A549 (cell line): Measurements from ENCODE around the gene MROH2A. TPM values are rescaled to one million over a fixed set of nuclear protein-coding genes. Genes with fewer than 3 reads are reported as not detected.

ENCODE experiments used
- ATAC-seq, 2 experiments: fragments of 200-7000 bp in 1 of 2; fragments of >200 bp in 1 of 2; cut with Nextera tagmentation in 1 of 2; cut with Tn5 transposase in 1 of 2; 3 replicates each; pipeline versions ENCODE4 v1.8.0 to v1.9.1; 2018 to 2020; ENCODE audit warnings: mild to moderate bottlenecking in 1 of 2, moderate library complexity in 1 of 2
- CTCF ChIA-PET: fragments of 300-600 bp; sonication (Branson Sonifier 250); formaldehyde crosslinking; extraction: SDS; loops from one replicate; lab custom pipeline; 2021; ENCODE audit warnings: antibody characterized with exemption, inconsistent platforms; lab: Yijun Ruan, JAX
- POLR2A ChIA-PET: fragments of 350-600 bp; formaldehyde crosslinking; extraction: SDS; loops from one replicate; lab custom pipeline; 2021; ENCODE audit warnings: antibody characterized with exemption, inconsistent platforms; lab: Yijun Ruan, JAX
- DNase-seq, 2 experiments: peaks; one replicate each; pipeline versions ENCODE4 v3.0.0 to v3.0.0-alpha.2; 2011 to 2016; ENCODE audit warnings: low read depth in 1 of 2, low spot score in 1 of 2
- FAIRE-seq: peaks from 2 replicates; lab custom pipeline; 2011; peaks lifted over from hg19 to GRCh38; lab: Jason Lieb, UNC
- H3K27ac ChIP-seq, 2 experiments: fragments of >200 bp; sonication (Bioruptor Twin); formaldehyde crosslinking; 3 replicates each; pipeline ENCODE4 v1.5.1; 2016 to 2017
- H3K4me1 ChIP-seq: fragments of >200 bp; sonication (Bioruptor Twin); formaldehyde crosslinking; 3 replicates; pipeline ENCODE4 v1.6.1; 2016
- H3K4me2 ChIP-seq: fragments of >200 bp; sonication (Bioruptor Twin); formaldehyde crosslinking; 3 replicates; pipeline ENCODE4 v1.6.1; 2016
- H3K4me3 ChIP-seq: fragments of >200 bp; sonication (Bioruptor Twin); formaldehyde crosslinking; 3 replicates; pipeline ENCODE4 v1.5.1; 2016
- H3K9me3 ChIP-seq: fragments of >200 bp; sonication (Bioruptor Twin); formaldehyde crosslinking; 3 replicates; pipeline ENCODE4 v1.6.1; 2016
- BHLHE40 ChIP-seq: IDR thresholded peaks from 2 replicates; pipeline ENCODE4 v1.6.1; 2012; ENCODE audit warnings: low read depth, low read length, inconsistent platforms
- CEBPB ChIP-seq, 2 experiments: fragments of >200 bp in 1 of 2; sonication (Bioruptor Twin) in 1 of 2; formaldehyde crosslinking in 1 of 2; IDR thresholded peaks; 2 replicates each; pipeline ENCODE4 v1.6.1; 2012 to 2016
- CHD4 ChIP-seq: fragments of 200-600 bp; sonication (generic); IDR thresholded peaks from 2 replicates; pipeline ENCODE4 v1.6.1; 2016; ENCODE audit warnings: antibody characterized with exemption, mild to moderate bottlenecking, borderline replicate concordance
- E2F6 ChIP-seq: IDR thresholded peaks from 2 replicates; pipeline ENCODE4 v1.6.1; 2012; ENCODE audit warnings: low read depth, borderline replicate concordance
- EHF ChIP-seq: fragments of 250-450 bp; sonication (Bioruptor Pico); IDR thresholded peaks from 2 replicates; pipeline ENCODE4 v1.5.0; 2020; ENCODE audit warnings: mild to moderate bottlenecking
- EP300 ChIP-seq, 2 experiments: fragments of >200 bp; sonication (Bioruptor Twin); formaldehyde crosslinking; IDR thresholded peaks; 2 replicates in 1 of 2; 3 replicates in 1 of 2; pipeline ENCODE4 v1.6.1; 2016 to 2017
- ESRRA ChIP-seq: fragments of 150-350 bp; IDR thresholded peaks from 2 replicates; pipeline ENCODE4 v1.6.1; 2014; ENCODE audit warnings: mild to moderate bottlenecking, low read length, borderline replicate concordance
- FOSB ChIP-seq: fragments of 250-450 bp; sonication (Bioruptor Pico); IDR thresholded peaks from 2 replicates; pipeline ENCODE4 v1.5.0; 2020; ENCODE audit warnings: mild to moderate bottlenecking, moderate library complexity
- GATA3 ChIP-seq: IDR thresholded peaks from 2 replicates; pipeline ENCODE4 v1.6.1; 2012; ENCODE audit warnings: borderline replicate concordance
- HEYL ChIP-seq: fragments of 250-450 bp; sonication (Bioruptor Pico); IDR thresholded peaks from 2 replicates; pipeline ENCODE4 v1.8.0; 2021; ENCODE audit warnings: mild to moderate bottlenecking, moderate library complexity
- HOXA7 ChIP-seq: fragments of 250-450 bp; sonication (Bioruptor Pico); IDR thresholded peaks from 2 replicates; pipeline ENCODE4 v1.5.0; 2020; ENCODE audit warnings: mild to moderate bottlenecking, moderate library complexity
- HOXB13 ChIP-seq: fragments of 250-450 bp; sonication (Bioruptor Pico); IDR thresholded peaks from 2 replicates; pipeline ENCODE4 v1.5.0; 2020; ENCODE audit warnings: low read depth, mild to moderate bottlenecking, moderate library complexity
- HOXB5 ChIP-seq: fragments of 250-450 bp; sonication (Bioruptor Pico); IDR thresholded peaks from 2 replicates; pipeline ENCODE4 v1.5.0; 2020; ENCODE audit warnings: mild to moderate bottlenecking, moderate library complexity
- JUNB ChIP-seq: fragments of >200 bp; sonication (Bioruptor Twin); formaldehyde crosslinking; IDR thresholded peaks from 2 replicates; pipeline ENCODE4 v1.6.1; 2016
- MAX ChIP-seq: IDR thresholded peaks from 2 replicates; pipeline ENCODE4 v1.6.1; 2012
- NFE2L2 ChIP-seq: fragments of 150-350 bp; conservative IDR thresholded peaks from 2 replicates; pipeline ENCODE4 v1.6.1; 2014; ENCODE audit warnings: low read length
- NR3C1 ChIP-seq: fragments of >200 bp; sonication (Bioruptor Twin); formaldehyde crosslinking; IDR thresholded peaks from 3 replicates; pipeline ENCODE4 v1.6.1; 2017
- PBX3 ChIP-seq: IDR thresholded peaks from 2 replicates; pipeline ENCODE4 v1.6.1; 2012
- PHF8 ChIP-seq: fragments of 200-600 bp; sonication (generic); IDR thresholded peaks from 2 replicates; pipeline ENCODE4 v1.6.1; 2016; ENCODE audit warnings: low read depth, mild to moderate bottlenecking, antibody characterized with exemption, moderate library complexity, borderline replicate concordance
- SMC3 ChIP-seq: fragments of >200 bp; sonication (Bioruptor Twin); formaldehyde crosslinking; IDR thresholded peaks from 3 replicates; pipeline ENCODE4 v1.6.1; 2018; ENCODE audit warnings: inconsistent platforms
- SREBF2 ChIP-seq: fragments of 450-650 bp; IDR thresholded peaks from 2 replicates; pipeline ENCODE4 v1.6.1; 2014; ENCODE audit warnings: mild to moderate bottlenecking, moderate library complexity
- TFCP2L1 ChIP-seq: fragments of 250-450 bp; sonication (Bioruptor Pico); IDR thresholded peaks from 2 replicates; pipeline ENCODE4 v1.5.0; 2021; ENCODE audit warnings: mild to moderate bottlenecking
- TP53 ChIP-seq: fragments of 250-450 bp; sonication (Bioruptor Pico); IDR thresholded peaks from 2 replicates; pipeline ENCODE4 v1.5.0; 2021; ENCODE audit warnings: mild to moderate bottlenecking, moderate library complexity
- USF2 ChIP-seq: fragments of 450-650 bp; IDR thresholded peaks from 2 replicates; pipeline ENCODE4 v1.6.1; 2014; ENCODE audit warnings: antibody characterized with exemption
- ZC3H11A ChIP-seq: fragments of 450-650 bp; IDR thresholded peaks from 2 replicates; pipeline ENCODE4 v1.6.1; 2014; ENCODE audit warnings: antibody characterized with exemption, mild to moderate bottlenecking
- ZSCAN20 ChIP-seq: fragments of 250-450 bp; sonication (Bioruptor Pico); IDR thresholded peaks from 2 replicates; pipeline ENCODE4 v1.8.0; 2022; ENCODE audit warnings: mild to moderate bottlenecking, moderate library complexity
- WGBS: methylation state at CpG from one replicate; pipeline ENCODE4 v1.1.6; 2017; ENCODE audit errors: missing lambda C conversion rate; 5-methylcytosine and 5-hydroxymethylcytosine counted together
- polyA plus RNA-seq, 4 experiments: library from polyadenylated mRNA; depleted of rRNA in 3 of 4; stranded (reverse); fragments of >200 nt; fragmentation: RNase III in 1 of 4; extraction: RNeasy Plus Mini Kit Qiagen cat#74134 plus additional on column Dnase treatment in 1 of 4; gene quantifications; 2 replicates in 3 of 4; 3 replicates in 1 of 4; pipeline ENCODE4 v1.2.3, GENCODE V29; 2011 to 2017

Gene MROH2A
- polyA plus RNA-seq, 2 of the 4 experiments (the other 2 are of a cell fraction): 0.10 to 0.63 TPM

GRCh38 chr2:233769260-233769659 lies 8.9 kb upstream of the MROH2A start:
- ChIA-PET CTCF (no interaction called here), POLR2A (no interaction called here)
- Histone ChIP-seq H3K4me1 (peaks cover 21% of the 10 kb centered on the region), H3K4me3 (no peak overlapping the region), H3K4me2 (no peak overlapping the region), H3K9me3 (no peaks in the 10 kb centered on the region), H3K27ac (peak overlapping the region in 1 of 2 experiments; percentile 54; a peak in 2 of 6 replicates)
- FAIRE-seq: no peak
- no peak for DNase-seq
- ATAC-seq: no peak
- WGBS: 84% methylated on average over 9 of the region's 9 CpGs
- TF ChIP-seq ZSCAN20 (CRISPR knock-in tag) (no peak), TFCP2L1 (CRISPR knock-in tag) (no peak), SMC3 (no peak), EP300 (IDR thresholded peaks at IDR 0.05) (no peak), FOSB (CRISPR knock-in tag) (no peak), CHD4 (no peak), HEYL (CRISPR knock-in tag) (no peak), E2F6 (no peak), PBX3 (no peak), ZC3H11A (no peak)

- no peaks in the 10 kb centered on the region; the same call in 2 of the 3 replicates for H3K4me1 ChIP-seq
- DNase-seq (no peak), FAIRE-seq (no peak), ATAC-seq (no peak)
- peaks cover 22% of the 10 kb centered on the region for H3K9me3 ChIP-seq
- no peak overlapping the region for H3K4me2 ChIP-seq
- ChIA-PET POLR2A (no interaction called here), CTCF (no interaction called here)
- TF ChIP-seq BHLHE40 (no peak), EHF (CRISPR knock-in tag) (no peak), GATA3 (no peak), E2F6 (no peak), JUNB (no peak), SMC3 (no peak), USF2 (no peak), NR3C1 (no peak), SREBF2 (no peak), HOXA7 (CRISPR knock-in tag) (no peak), MAX (no peak), ESRRA (no peak), ZSCAN20 (CRISPR knock-in tag) (no peak), HOXB5 (CRISPR knock-in tag) (no peak), CHD4 (no peak), CEBPB (IDR thresholded peaks at IDR 0.05) (no peak), PHF8 (no peak), TP53 (CRISPR knock-in tag) (no peak), NFE2L2 (no peak), HOXB13 (CRISPR knock-in tag) (no peak)
- H3K27ac ChIP-seq: peak overlapping the region in 1 of 2 experiments; percentile 36; a peak in 1 of 6 replicates
- H3K4me3 ChIP-seq: no peak overlapping the region
- WGBS: 95% methylated on average over 16 of the region's 16 CpGs
Measured at GRCh38 chr2:233772153-233772552, 6.0 kb upstream of the MROH2A start.
